Keratinocyte (primary cell): Measurements from ENCODE around the gene GPR158.

Source experiments
- EZH2 ChIP-seq: IDR thresholded peaks from one replicate; pipeline ENCODE4 v1.6.1; 2012; ENCODE audit warnings: inconsistent platforms, mild to moderate bottlenecking, low read length, moderate library complexity
- TF ChIP-seq, protein P1 (sequence below), 3 experiments: IDR thresholded peaks in 1 of 3; conservative IDR thresholded peaks in 1 of 3; optimal IDR thresholded peaks in 1 of 3; 2 replicates in 2 of 3; 3 replicates in 1 of 3; pipeline versions ENCODE3 to v1.5.1; 2011; ENCODE audit warnings: low read length in 3 of 3, mild to moderate bottlenecking in 3 of 3, moderate library complexity in 2 of 3, control low read depth in 1 of 3, inconsistent platforms in 1 of 3; ENCODE audit not compliant: insufficient read depth in 2 of 3; ENCODE audit errors: extremely low read depth in 1 of 3

DNA sequence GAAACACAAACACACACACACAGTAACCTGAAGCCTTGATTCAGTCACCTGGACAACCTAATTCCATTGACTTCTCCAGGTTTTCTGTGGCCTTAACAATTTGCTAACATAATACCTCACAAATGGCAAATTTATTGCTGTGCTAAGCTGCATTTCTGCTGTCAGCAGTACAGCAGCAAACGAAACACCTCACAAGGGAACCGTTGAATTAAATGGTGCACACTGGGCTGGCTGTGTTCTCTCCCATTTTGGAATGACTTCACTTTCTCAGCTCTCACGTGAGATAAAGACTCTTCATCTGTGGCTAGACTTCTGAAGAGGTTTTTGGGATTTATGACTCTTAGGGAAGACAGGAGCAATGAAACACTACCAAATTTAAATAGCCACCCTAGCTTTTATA, 152.5 kb downstream of the GPR158 start:
- TF ChIP-seq, protein P1, sequence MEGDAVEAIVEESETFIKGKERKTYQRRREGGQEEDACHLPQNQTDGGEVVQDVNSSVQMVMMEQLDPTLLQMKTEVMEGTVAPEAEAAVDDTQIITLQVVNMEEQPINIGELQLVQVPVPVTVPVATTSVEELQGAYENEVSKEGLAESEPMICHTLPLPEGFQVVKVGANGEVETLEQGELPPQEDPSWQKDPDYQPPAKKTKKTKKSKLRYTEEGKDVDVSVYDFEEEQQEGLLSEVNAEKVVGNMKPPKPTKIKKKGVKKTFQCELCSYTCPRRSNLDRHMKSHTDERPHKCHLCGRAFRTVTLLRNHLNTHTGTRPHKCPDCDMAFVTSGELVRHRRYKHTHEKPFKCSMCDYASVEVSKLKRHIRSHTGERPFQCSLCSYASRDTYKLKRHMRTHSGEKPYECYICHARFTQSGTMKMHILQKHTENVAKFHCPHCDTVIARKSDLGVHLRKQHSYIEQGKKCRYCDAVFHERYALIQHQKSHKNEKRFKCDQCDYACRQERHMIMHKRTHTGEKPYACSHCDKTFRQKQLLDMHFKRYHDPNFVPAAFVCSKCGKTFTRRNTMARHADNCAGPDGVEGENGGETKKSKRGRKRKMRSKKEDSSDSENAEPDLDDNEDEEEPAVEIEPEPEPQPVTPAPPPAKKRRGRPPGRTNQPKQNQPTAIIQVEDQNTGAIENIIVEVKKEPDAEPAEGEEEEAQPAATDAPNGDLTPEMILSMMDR (optimal IDR thresholded peaks at IDR 0.05 in 1 of 3, IDR thresholded peaks at IDR 0.05 in 1 of 3, conservative IDR thresholded peaks at IDR 0.05 in 1 of 3; ENCODE audit: extremely low read depth in 1 of 3, insufficient read depth in 2 of 3, low read length in 3 of 3), result no peak
- no peak for TF ChIP-seq EZH2
